ENCODE measurements around the gene DUSP23.

DNA sequence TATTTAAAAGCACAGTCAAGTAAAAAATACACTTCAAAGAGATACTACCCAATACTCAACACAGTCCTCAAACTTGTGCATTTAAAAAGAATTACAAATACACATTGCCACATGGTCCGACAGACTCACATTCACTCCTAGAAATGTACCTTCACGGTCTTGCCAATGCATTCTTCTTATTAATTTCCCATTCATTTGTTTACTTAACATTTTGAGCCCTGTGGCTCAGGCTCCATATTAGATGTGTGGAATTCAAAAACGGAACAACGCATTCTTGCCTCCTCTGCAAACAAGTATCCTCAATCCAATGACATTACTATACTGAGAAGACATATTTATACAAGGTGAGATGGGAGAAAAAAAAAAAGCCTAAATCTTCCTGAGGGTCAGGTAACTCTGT, 2.5 kb upstream of the DUSP23 start:
- TF ChIP-seq CTCF (IDR thresholded peaks at IDR 0.05) (no peak), POLR2A (IDR thresholded peaks at IDR 0.05; ENCODE audit: low read depth) (no peak), EP300 (IDR thresholded peaks at IDR 0.05) (no peak)
